ENCODE results near the gene CEACAM6.

The CEACAM6 gene

GRCh38 chr19:41735071-41735600 lies 20.2 kb upstream of the CEACAM6 start:
- TF ChIP-seq CTCF (IDR thresholded peaks at IDR 0.05; ENCODE audit: control insufficient read depth, extremely low read depth, insufficient read depth) = no peak
- H3K4me3 ChIP-seq (ENCODE audit: low read depth, low read length) = no peak overlapping the region
- no peak for DNase-seq (ENCODE audit: low read depth)

- no peak overlapping the region for H3K4me3 ChIP-seq (ENCODE audit: low read depth, low read length)
- TF ChIP-seq CTCF (IDR thresholded peaks at IDR 0.05; ENCODE audit: control insufficient read depth, extremely low read depth, insufficient read depth) = no peak
- no peak for DNase-seq (ENCODE audit: low read depth)
Measured at GRCh38 chr19:41739361-41739760, 16.0 kb upstream of the CEACAM6 start.

GRCh38 chr19:41740415-41741243 lies 14.7 kb upstream of the CEACAM6 start:
- TF ChIP-seq CTCF (IDR thresholded peaks at IDR 0.05; ENCODE audit: control insufficient read depth, extremely low read depth, insufficient read depth) = no peak
- H3K4me3 ChIP-seq (ENCODE audit: low read depth, low read length) = no peak overlapping the region
- no peak for DNase-seq (ENCODE audit: low read depth)

- no peak for TF ChIP-seq CTCF (IDR thresholded peaks at IDR 0.05; ENCODE audit: control insufficient read depth, extremely low read depth, insufficient read depth)
- no peak for DNase-seq (ENCODE audit: low read depth)
- no peak overlapping the region for H3K4me3 ChIP-seq (ENCODE audit: low read depth, low read length)
Measured at GRCh38 chr19:41741244-41741554, 14.1 kb upstream of the CEACAM6 start.

GRCh38 chr19:41744850-41745249 lies 10.5 kb upstream of the CEACAM6 start:
- no peak for DNase-seq (ENCODE audit: low read depth)
- H3K4me3 ChIP-seq (ENCODE audit: low read depth, low read length) = no peak overlapping the region

GRCh38 chr19:41745756-41746155 lies 9.6 kb upstream of the CEACAM6 start:
- TF ChIP-seq CTCF (IDR thresholded peaks at IDR 0.05; ENCODE audit: control insufficient read depth, extremely low read depth, insufficient read depth) = no peak
- H3K4me3 ChIP-seq (ENCODE audit: low read depth, low read length) = no peak overlapping the region
- no peak for DNase-seq (ENCODE audit: low read depth)

More at GRCh38 chr19:41744850-41745249, 10.5 kb upstream of the CEACAM6 start:
- TF ChIP-seq CTCF (IDR thresholded peaks at IDR 0.05; ENCODE audit: control insufficient read depth, extremely low read depth, insufficient read depth) = no peak
